RWPE2 (cell line): Measurements from ENCODE around the gene NAALADL2.

Experiments
- ATAC-seq: fragments of 200-7000 bp; cut with Tn5 transposase; 3 replicates; pipeline ENCODE4 v1.9.1; 2021; ENCODE audit warnings: low read depth
- DNase-seq: peaks from one replicate; pipeline ENCODE4 v3.0.0-alpha.2; 2020; ENCODE audit warnings: low spot score
- H3K27ac ChIP-seq: fragments of 450-650 bp; 2 replicates; pipeline ENCODE4 v1.5.1; 2017; ENCODE audit warnings: mild to moderate bottlenecking; ENCODE audit not compliant: poor library complexity, severe bottlenecking
- H3K27me3 ChIP-seq: fragments of 250-450 bp; sonication (Bioruptor Pico); 2 replicates; pipeline ENCODE4 v1.5.1; 2021; ENCODE audit warnings: mild to moderate bottlenecking, moderate library complexity; ENCODE audit not compliant: insufficient read depth, poor library complexity, severe bottlenecking
- H3K36me3 ChIP-seq: fragments of 250-450 bp; sonication (Bioruptor Pico); 2 replicates; pipeline ENCODE4 v1.5.1; 2020; ENCODE audit warnings: low read depth, mild to moderate bottlenecking, moderate library complexity
- H3K4me1 ChIP-seq: fragments of 250-450 bp; sonication (Bioruptor Pico); 2 replicates; pipeline ENCODE4 v1.5.1; 2021; ENCODE audit warnings: mild to moderate bottlenecking, moderate library complexity; ENCODE audit not compliant: insufficient read depth, poor library complexity, severe bottlenecking
- H3K4me3 ChIP-seq: fragments of 250-450 bp; sonication (Bioruptor Pico); 2 replicates; pipeline ENCODE4 v1.5.1; 2021; ENCODE audit warnings: mild to moderate bottlenecking, moderate library complexity; ENCODE audit not compliant: severe bottlenecking
- H3K9me3 ChIP-seq: fragments of 250-450 bp; sonication (Bioruptor Pico); 2 replicates; pipeline ENCODE4 v1.5.1; 2021; ENCODE audit warnings: mild to moderate bottlenecking, moderate library complexity; ENCODE audit not compliant: severe bottlenecking
- TF ChIP-seq, protein P1 (sequence below): fragments of 450-650 bp; IDR thresholded peaks from one replicate; pipeline ENCODE4 v1.5.1; 2017; ENCODE audit warnings: mild to moderate bottlenecking, moderate library complexity; ENCODE audit not compliant: poor library complexity, severe bottlenecking

Gene NAALADL2

DNA sequence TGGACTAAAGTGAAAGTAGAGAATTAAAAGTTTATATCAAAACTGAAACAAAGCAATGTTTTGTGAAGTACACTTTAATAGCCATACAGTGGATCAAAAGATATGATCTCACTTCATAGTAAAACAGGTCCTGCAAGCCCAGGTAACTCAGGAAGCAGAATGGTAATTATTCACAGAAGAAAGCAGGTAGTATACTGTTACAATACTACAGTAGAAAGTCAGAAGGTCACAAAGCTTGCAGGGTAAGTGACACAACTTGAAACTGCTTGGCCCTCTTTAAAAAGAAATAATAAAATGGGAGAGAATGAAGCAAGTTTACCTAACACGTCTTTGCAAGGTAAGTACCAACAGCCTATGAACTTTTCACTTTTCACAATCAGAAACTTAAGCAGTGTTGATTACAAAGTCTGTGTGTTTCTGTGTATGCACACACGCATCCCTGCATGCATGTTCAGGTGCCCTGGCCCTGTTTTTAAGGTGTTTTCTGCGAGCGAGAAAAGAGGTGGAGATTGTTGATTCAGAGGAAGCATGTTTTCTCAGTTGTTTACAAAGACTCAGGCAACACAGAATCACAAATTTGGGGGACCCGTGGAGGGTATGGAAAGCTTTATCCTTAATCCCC, at the start of gene NAALADL2:
Gene NAALADL2, plus strand, starts transcription at position 221 of the 622 bp plus-strand sequence.
- Histone ChIP-seq H3K27ac (no peak within 1 kb of the TSS), H3K4me1 (no peaks in the 10 kb centered on the region), H3K9me3 (no peaks in the 10 kb centered on the region), H3K27me3 (no peaks in the 10 kb centered on the region), H3K4me3 (no peak within 1 kb of the TSS), H3K36me3 (no peaks in the 10 kb centered on the region)
- TF ChIP-seq, protein P1, sequence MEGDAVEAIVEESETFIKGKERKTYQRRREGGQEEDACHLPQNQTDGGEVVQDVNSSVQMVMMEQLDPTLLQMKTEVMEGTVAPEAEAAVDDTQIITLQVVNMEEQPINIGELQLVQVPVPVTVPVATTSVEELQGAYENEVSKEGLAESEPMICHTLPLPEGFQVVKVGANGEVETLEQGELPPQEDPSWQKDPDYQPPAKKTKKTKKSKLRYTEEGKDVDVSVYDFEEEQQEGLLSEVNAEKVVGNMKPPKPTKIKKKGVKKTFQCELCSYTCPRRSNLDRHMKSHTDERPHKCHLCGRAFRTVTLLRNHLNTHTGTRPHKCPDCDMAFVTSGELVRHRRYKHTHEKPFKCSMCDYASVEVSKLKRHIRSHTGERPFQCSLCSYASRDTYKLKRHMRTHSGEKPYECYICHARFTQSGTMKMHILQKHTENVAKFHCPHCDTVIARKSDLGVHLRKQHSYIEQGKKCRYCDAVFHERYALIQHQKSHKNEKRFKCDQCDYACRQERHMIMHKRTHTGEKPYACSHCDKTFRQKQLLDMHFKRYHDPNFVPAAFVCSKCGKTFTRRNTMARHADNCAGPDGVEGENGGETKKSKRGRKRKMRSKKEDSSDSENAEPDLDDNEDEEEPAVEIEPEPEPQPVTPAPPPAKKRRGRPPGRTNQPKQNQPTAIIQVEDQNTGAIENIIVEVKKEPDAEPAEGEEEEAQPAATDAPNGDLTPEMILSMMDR = no peak
- DNase-seq (no peak), ATAC-seq (no peak)

DNA sequence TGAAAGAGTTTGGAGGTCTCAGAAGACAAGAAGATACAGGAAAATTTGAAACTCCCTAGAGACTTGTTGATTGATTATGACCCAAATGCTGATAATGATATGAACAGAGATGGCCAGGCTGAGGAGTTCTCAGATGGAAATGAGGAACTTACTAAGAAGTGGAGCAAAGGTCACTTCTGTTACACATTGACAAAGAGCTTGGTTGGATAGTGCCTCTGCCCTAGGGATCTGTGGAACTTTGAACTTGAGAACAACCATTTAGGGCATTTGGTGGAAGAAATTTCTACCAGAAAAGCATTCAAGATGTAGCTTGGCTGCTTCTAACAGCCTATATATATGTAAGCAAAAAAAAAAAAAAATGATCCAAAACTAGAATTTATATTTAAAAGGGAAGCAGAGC, 48.9 kb upstream of the NAALADL2 start:
- Histone ChIP-seq H3K27me3 (no peaks in the 10 kb centered on the region), H3K27ac (no peak overlapping the region), H3K4me3 (no peak overlapping the region), H3K4me1 (no peaks in the 10 kb centered on the region), H3K9me3 (no peaks in the 10 kb centered on the region), H3K36me3 (no peaks in the 10 kb centered on the region)
- DNase-seq (no peak), ATAC-seq (no peak)
- TF ChIP-seq, protein P1 = no peak

DNA sequence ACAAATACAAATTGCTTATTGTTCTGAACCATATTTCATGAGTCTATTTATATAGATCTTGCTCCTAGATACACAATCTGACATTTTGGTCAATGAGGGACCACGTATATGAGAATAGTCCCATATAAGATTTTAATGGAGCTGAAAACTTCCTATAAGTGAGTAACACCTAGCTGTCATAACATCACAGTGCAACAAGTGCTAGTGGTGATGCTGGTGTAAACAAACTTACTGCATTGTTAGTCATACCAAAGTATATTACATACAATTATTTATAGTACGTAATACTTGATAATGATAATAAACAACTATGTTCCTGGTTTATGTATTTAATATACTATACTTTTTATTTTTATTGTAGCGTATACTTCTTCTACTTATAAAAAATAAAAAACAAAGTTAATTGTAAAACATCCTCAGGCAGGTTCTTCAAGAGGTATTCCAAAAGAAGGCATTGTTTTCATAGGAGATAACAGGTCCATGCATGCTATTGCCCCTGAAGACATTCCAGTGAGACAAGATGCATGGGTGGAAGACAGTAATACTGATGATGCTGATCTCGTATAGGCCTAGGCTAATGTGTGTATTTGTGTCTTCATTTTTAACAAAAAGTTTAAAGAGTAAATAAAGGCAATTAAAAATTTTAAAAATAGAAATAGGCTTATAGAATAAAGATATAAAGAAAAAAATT, 46.8 kb upstream of the NAALADL2 start:
- Histone ChIP-seq H3K27ac (no peak overlapping the region), H3K9me3 (no peaks in the 10 kb centered on the region), H3K36me3 (no peaks in the 10 kb centered on the region), H3K27me3 (no peaks in the 10 kb centered on the region), H3K4me1 (no peaks in the 10 kb centered on the region), H3K4me3 (no peak overlapping the region)
- ATAC-seq (no peak), DNase-seq (no peak)
- TF ChIP-seq, protein P1 = no peak

DNA sequence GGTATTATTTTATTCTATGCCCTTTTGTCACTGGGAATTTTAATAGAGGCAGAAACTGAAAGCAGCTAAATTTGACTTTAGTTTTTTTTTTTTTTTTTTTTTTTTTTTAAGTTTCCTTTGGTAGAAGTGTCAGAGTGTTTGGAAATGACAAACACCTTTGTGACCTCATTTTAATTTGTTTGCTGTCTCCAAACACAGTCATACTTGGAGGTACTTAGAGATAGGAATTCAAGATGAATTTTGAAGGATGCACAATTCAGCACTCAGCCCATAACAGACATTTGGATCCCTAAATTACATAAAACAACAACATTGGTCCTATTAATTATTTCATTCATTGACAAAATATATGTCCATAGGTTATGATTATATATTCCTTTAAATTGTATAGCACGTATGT, 43.4 kb upstream of the NAALADL2 start:
- no peaks in the 10 kb centered on the region for H3K36me3 ChIP-seq
- no peaks in the 10 kb centered on the region for H3K9me3 ChIP-seq
- TF ChIP-seq, protein P1 = no peak
- no peaks in the 10 kb centered on the region for H3K27me3 ChIP-seq
- no peak overlapping the region for H3K4me3 ChIP-seq
- H3K4me1 ChIP-seq = no peaks in the 10 kb centered on the region
- no peak for ATAC-seq
- DNase-seq = no peak
- no peak overlapping the region for H3K27ac ChIP-seq

DNA sequence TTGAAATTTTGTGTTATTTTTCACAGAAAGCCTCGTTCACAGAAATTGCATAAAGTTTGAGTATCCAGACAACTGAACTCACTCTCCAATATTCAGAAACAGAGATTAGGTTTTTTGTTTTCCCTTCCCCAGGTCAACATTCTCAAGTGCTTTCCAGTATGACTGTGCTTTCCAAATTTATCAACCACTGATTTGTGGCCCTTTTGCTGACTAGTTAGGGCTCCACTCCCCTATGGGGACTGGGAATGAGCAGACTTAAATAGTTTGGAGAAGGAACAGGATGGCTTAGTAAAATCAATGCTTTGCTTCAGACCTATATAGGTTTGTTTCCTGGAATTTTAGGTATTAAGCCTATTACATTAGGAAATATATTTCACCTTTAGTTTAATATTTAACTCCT, 38.2 kb upstream of the NAALADL2 start:
- no peak overlapping the region for H3K4me3 ChIP-seq
- no peaks in the 10 kb centered on the region for H3K36me3 ChIP-seq
- TF ChIP-seq, protein P1 = no peak
- H3K27me3 ChIP-seq = no peaks in the 10 kb centered on the region
- no peak overlapping the region for H3K27ac ChIP-seq
- H3K4me1 ChIP-seq = no peaks in the 10 kb centered on the region
- ATAC-seq (no peak), DNase-seq (no peak)
- H3K9me3 ChIP-seq = no peaks in the 10 kb centered on the region
